Stimulated activated CD8-positive, alpha-beta memory T cell treated with anti-CD3 and anti-CD28 coated beads, Interleukin-15, amount 100 ng/mL, for 4 hours (primary cell): ENCODE measurements around the gene ANKH.
A peak's percentile ranks its signal among the peaks of the same experiment; 100 is the strongest.
"Not testable (repeated sequence)": the region's sequence is repeated elsewhere in the genome, so short reads cannot be mapped to it uniquely, and the experiment has no call there.

ENCODE experiments used
- DNase-seq, 2 donors: peaks; one replicate each; pipeline ENCODE4 v3.0.0-alpha.2; 2020; ENCODE audit warnings: low read depth in 2 of 2

ANKH gene

DNA sequence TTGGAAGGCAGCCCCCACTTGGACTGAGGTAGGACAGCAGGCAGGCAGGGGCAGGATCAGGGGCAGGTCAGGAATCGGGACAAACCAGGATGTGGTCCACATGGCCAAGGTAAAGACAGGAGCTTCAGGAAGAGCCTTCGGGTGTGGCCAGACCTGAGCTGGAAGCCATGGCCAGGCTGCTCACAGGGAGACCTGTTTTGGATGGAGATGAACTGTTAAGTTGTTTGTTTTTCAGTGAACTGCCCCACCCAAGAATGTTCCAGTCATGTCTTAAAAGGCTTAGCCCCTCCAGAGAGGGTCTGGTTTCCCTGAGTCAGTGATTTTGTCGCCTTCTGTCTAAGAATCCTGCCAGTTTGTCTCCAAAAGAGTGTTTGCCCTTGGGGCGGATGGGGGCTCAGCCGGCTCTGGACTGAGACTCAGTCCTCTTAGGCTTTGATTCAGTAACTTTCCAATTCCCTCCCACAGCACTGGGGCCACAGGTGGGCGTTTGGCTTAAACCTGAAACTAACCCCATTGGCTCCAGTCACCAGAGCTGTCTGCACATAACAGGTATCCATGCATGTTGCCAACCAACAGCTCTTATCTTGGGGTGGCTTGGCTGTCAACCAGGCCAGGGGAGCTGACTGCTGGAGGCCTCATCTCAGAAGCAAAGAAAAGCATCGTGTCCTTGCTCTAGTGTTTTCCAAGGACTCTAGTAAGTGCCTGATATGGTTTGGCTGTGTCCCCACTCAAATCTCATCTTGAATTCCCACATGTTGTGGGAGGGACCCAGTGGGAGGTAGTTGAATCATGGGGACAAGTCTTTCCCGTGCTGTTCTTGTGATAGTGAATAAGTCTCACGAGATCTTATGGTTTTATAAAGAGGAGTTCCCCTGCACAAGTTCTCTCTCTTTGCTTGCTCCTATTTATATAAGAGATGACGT is 11.3 kb upstream of the ANKH start:
- DNase-seq: no peak

DNA sequence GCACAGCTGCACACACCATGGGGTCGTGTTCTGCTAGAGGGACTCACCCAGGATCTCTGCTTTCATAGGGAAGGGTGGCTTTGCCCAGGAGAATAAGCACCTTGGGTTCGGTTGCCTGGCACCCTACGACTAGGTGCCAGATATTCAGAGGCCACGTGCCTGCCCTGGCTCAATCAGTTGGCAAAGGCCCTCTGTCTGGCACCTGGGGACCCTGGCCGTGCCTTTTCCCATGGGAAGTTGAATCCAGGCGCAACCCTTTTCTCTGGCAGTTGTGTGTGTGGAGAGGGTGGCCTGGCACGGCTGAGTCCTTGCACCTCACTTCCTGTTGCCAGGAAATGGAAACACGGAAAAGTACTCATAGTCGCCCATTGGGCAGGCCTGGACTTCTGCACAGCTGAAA is 10.2 kb upstream of the ANKH start:
- DNase-seq: no peak

GRCh38 chr5:14880688-14881087 is 9.1 kb upstream of the ANKH start:
- DNase-seq: no peak

DNA sequence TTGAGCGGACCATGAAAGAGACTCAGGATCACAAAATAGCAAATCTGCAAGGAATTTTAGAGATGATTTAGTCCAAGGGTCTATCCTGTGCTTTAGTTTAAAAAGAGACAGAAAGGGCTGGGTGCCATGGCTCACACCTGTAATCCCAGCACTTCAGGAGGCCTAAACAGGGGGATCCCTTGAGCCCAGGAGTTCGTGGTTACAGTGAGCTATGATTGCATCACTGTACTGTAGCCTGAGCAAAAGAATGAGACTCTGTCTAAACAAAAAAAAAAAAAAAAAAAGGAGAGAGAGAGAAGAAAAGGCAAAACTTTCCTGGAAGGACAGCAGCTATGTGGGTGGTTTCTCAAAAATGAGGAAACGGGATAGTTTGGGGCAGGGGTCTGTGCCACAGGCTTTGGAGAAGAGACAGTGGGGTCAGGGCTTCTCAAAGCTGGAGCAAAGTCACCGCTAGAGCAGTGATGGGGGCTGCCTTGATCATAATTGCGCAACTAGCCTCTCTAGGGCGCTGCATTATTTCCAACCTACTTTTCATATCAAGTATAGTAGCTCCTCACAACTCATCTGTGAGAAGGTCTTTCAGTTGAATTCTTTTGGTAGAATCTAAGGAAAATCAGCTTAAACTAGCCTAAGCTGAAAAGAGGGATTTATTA is 8.5 kb upstream of the ANKH start:
- no peak for DNase-seq

DNA sequence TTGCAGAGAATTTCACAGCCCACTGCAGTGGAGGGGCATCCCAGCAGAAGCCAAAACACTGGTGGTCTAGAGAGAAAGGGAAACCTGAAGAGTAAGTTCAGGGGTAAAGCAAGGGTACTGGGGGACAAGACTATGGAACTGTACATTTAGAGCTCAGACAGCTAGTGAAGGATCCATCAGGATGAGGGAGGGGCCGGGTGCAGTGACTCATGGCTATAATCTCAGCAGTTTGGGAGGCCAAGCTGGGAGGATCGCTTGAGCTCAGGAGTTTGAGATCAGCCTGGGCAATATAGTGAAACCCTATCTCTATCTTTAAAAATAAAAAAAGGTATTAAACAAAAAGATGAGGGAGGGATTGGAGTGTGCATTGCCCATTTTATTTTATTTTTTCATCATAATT is 7.8 kb upstream of the ANKH start:
- DNase-seq: no peak

- not testable (repeated sequence) for DNase-seq
Measured at GRCh38 chr5:14878192-14878591, 6.6 kb upstream of the ANKH start.

DNA sequence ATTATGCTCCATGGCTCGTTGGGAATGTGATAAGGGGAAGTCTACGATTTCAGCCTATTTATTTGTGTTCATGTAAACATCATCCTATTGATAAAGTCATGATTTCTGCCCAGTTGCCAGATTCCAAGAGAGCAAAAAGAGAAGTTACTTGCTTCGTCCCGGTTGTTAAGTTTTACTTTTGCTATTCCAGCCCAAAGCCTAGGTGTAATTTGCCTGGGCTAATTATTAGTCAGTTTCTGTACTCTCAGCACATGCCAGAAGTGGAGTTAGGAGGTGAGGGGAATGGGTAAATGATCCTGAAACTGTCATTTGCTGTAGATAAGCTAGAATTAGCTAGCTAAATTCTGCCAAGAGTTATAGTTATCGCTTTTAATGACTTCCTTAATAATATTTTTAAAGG is 4.5 kb upstream of the ANKH start:
- no peak for DNase-seq

DNA sequence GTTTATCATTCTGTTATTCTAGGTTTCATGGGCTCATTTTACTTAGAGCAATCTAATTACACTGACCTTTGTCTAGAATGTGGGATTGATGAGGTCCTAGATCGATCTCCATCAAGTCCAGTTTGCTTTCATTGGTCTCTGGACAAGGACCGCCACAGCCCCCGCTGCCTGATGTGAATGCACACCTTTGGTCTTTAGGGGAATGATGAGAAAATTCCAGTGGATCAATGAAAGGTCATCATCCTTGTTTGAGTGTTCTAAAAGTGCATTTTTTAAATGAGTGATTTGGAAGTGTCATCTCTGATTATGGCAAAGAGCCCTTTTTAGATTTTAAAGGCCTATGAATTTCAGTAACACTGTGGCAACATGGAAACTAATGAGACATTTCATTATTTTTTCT is 2.2 kb upstream of the ANKH start:
- DNase-seq: no peak

GRCh38 chr5:14873093-14873492 is 1.5 kb upstream of the ANKH start:
- DNase-seq: no peak

DNA sequence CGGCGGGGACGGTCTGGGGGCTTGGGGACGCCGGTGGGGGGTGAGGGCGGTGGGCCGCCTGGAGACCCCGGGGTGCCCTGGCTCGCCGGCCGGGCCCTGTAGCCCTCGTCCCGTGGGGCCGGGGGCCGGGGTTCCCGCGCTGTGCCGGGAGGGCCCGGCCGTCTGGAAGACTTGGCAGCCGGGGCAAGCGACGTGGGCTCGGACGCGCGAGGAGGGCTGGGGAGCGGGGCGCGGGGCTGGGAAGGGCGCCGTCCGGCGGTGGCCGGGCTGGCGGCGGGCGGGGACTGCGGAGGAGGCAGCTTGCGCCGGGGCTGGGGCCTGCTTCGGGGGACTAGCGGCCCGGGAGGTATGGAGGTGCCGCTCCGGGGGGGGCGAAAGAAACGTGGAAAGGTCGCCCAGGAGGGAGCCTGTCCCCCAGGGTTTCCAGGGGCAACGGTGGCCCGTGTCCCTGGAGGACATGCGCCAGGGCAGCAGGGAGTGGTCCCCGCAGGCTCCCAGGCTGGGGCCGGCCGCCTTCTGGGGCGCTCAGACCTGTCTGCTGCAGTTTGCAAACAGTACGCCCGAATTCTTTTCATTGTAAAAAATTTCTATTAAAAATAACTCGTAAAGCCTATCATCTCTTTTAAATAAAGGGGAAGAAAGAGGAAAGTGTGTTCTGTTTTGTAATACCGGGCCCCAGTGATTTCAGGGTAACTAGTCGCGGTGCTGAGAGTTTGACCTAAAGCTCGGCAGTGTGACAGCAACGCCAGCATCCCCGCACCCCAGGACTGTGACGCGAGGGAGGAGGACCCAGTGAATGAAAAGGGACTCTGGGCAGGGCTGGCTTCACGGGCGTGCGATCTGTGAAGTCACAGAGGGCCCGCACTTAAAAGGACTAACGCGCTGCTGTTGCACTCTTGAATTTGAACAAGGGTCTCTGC is 752 bp upstream of the ANKH start:
- peak; percentile 29 to 32 for DNase-seq

DNA sequence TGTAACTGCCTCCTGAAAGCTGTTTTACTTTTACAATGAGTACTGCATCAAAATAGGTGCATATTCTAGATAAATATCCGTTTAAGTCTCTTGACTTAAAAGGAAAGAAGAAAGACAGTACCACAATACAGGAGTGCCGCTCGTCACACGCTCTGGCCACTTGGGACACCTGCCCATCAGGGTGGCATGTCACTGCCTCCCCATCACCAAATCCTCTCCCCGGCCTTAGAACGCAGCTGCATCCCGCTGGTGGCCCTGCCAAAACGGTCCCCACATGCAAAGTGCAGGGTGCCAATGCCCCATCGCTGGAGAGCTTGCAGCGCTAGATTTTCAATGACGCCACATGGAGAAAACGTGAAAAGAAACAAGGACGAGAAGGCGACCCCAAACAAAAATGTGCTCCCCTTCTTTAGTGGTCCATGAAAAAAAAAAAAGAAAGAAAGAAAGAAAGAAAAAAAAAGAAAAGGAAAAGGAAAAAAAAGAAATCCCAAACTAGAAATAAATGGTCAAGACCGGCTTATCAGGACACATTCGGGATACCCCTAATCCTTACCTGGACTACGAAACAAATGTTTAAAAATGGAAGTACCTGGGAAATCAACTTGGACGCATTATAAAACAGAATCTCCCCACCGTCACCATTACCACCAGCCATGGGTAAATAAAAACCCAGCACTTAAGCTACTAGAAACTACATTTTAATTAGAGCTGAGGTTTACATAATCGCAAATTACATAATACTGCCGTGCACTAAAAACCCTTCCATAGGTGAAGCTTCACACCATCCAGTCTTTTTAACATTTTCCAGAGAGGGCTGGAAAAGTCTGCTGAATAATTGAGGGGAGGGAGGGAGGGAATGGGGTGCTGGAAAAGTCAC is 1.0 kb downstream of the ANKH start:
- peak in 1 of 2 donors; percentile 48 for DNase-seq

- DNase-seq: no peak
Measured at GRCh38 chr5:14869668-14870164, 1.9 kb downstream of the ANKH start.

- no peak for DNase-seq
Measured at GRCh38 chr5:14869233-14869632, 2.3 kb downstream of the ANKH start.

GRCh38 chr5:14868771-14869170 is 2.8 kb downstream of the ANKH start:
- DNase-seq: no peak

DNA sequence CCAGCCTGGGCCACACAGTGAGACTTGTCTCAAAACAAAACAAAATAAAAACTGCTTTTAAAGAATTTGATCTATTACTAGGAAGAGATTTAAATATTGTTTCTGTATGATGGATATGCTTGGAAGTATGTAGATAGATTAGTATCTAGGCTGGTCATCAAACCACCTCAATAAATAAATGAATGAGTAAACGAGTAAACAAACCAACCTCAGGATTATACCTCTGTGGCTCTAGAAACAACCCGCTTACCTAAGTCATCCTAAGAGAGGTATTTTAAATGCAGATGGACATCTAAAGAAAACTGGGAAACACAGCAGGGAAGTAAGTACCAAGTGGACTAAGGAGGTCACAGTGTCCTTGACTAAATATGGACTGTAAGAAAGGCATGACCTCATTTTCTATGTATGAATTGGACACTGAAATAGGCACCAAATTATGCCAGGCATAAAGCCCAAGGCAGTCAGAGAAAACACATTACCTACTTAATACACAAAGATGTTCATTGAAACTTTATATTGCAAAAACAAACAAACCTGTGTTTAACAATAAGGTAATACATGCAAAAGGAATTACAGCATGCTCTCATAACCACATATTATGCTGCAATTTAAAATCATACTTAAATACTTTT is 7.3 kb downstream of the ANKH start:
- DNase-seq: no peak

DNA sequence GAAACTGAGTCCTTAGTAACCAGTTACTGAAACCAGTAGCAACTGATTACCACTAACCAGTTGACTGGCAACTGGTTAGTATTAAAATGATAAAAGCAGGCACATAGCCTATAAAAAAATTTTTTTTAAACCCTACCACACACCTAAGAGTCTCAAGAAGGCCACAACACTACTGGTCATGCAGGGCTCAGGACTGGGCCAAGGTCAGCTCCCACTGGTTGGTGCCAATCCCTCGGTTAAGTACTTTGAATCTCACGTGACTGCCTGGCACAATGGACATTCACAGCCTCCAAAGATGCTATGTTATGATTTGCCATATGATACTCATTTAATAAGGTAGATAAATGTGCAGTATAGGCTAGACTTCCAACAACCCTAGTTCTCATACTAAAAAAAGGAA is 8.5 kb downstream of the ANKH start:
- DNase-seq: no peak

- DNase-seq: no peak
Measured at GRCh38 chr5:14861123-14861765, 10.3 kb downstream of the ANKH start.

DNA sequence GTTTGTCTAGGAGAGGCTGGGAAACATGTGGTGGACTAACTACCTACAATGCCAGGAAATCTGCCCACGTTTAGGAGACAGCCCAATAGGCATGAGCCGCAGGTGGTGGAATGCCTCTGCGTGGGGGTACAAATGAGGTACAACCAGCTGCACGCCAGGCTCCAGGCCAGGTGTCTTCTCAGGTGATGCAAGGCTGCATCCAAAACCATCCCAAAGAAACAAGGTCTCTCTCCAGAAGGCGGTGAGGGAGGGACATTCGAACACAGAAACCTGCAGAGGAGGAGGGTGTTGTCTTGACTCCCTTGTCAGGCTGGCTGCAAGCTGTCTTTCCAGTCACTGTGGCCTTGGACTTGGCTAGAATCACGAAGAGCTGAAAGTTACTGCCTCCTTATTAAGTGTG is 11.6 kb downstream of the ANKH start:
- no peak for DNase-seq

- no peak for DNase-seq
Measured at GRCh38 chr5:14859150-14859549, 12.4 kb downstream of the ANKH start.

GRCh38 chr5:14855366-14855765 is 16.2 kb downstream of the ANKH start:
- no peak for DNase-seq
